RWPE2 (cell line): Measurements from ENCODE around the gene KIAA1143.
A peak's percentile ranks its signal among the peaks of the same experiment; 100 is the strongest.

Experiments used
- ATAC-seq: fragments of 200-7000 bp; cut with Tn5 transposase; 3 replicates; pipeline ENCODE4 v1.9.1; 2021; ENCODE audit warnings: low read depth
- DNase-seq: peaks from one replicate; pipeline ENCODE4 v3.0.0-alpha.2; 2020; ENCODE audit warnings: low spot score
- H3K27ac ChIP-seq: fragments of 450-650 bp; 2 replicates; pipeline ENCODE4 v1.5.1; 2017; ENCODE audit warnings: mild to moderate bottlenecking; ENCODE audit not compliant: poor library complexity, severe bottlenecking
- H3K27me3 ChIP-seq: fragments of 250-450 bp; sonication (Bioruptor Pico); 2 replicates; pipeline ENCODE4 v1.5.1; 2021; ENCODE audit warnings: mild to moderate bottlenecking, moderate library complexity; ENCODE audit not compliant: insufficient read depth, poor library complexity, severe bottlenecking
- H3K36me3 ChIP-seq: fragments of 250-450 bp; sonication (Bioruptor Pico); 2 replicates; pipeline ENCODE4 v1.5.1; 2020; ENCODE audit warnings: low read depth, mild to moderate bottlenecking, moderate library complexity
- H3K4me1 ChIP-seq: fragments of 250-450 bp; sonication (Bioruptor Pico); 2 replicates; pipeline ENCODE4 v1.5.1; 2021; ENCODE audit warnings: mild to moderate bottlenecking, moderate library complexity; ENCODE audit not compliant: insufficient read depth, poor library complexity, severe bottlenecking
- H3K4me3 ChIP-seq: fragments of 250-450 bp; sonication (Bioruptor Pico); 2 replicates; pipeline ENCODE4 v1.5.1; 2021; ENCODE audit warnings: mild to moderate bottlenecking, moderate library complexity; ENCODE audit not compliant: severe bottlenecking
- H3K9me3 ChIP-seq: fragments of 250-450 bp; sonication (Bioruptor Pico); 2 replicates; pipeline ENCODE4 v1.5.1; 2021; ENCODE audit warnings: mild to moderate bottlenecking, moderate library complexity; ENCODE audit not compliant: severe bottlenecking
- TF ChIP-seq, protein P1 (sequence below): fragments of 450-650 bp; IDR thresholded peaks from one replicate; pipeline ENCODE4 v1.5.1; 2017; ENCODE audit warnings: mild to moderate bottlenecking, moderate library complexity; ENCODE audit not compliant: poor library complexity, severe bottlenecking

The KIAA1143 gene

GRCh38 chr3:44782891-44783290, 21.5 kb upstream of the KIAA1143 start:
- ATAC-seq (no peak), DNase-seq (no peak)
- Histone ChIP-seq H3K4me3 (no peak overlapping the region), H3K4me1 (no peaks in the 10 kb centered on the region), H3K27me3 (no peaks in the 10 kb centered on the region), H3K36me3 (peaks cover 64% of the 10 kb centered on the region), H3K27ac (no peak overlapping the region), H3K9me3 (no peaks in the 10 kb centered on the region)
- TF ChIP-seq, protein P1, sequence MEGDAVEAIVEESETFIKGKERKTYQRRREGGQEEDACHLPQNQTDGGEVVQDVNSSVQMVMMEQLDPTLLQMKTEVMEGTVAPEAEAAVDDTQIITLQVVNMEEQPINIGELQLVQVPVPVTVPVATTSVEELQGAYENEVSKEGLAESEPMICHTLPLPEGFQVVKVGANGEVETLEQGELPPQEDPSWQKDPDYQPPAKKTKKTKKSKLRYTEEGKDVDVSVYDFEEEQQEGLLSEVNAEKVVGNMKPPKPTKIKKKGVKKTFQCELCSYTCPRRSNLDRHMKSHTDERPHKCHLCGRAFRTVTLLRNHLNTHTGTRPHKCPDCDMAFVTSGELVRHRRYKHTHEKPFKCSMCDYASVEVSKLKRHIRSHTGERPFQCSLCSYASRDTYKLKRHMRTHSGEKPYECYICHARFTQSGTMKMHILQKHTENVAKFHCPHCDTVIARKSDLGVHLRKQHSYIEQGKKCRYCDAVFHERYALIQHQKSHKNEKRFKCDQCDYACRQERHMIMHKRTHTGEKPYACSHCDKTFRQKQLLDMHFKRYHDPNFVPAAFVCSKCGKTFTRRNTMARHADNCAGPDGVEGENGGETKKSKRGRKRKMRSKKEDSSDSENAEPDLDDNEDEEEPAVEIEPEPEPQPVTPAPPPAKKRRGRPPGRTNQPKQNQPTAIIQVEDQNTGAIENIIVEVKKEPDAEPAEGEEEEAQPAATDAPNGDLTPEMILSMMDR, result no peak

- Histone ChIP-seq H3K36me3 (peaks cover 57% of the 10 kb centered on the region), H3K27me3 (no peaks in the 10 kb centered on the region), H3K27ac (no peak overlapping the region), H3K4me3 (no peak overlapping the region), H3K9me3 (peaks cover 14% of the 10 kb centered on the region), H3K4me1 (no peaks in the 10 kb centered on the region)
- ATAC-seq (no peak), DNase-seq (no peak)
- TF ChIP-seq, protein P1, result no peak
Measured at GRCh38 chr3:44772099-44772442, 10.7 kb upstream of the KIAA1143 start.

GRCh38 chr3:44771424-44772098, 10.1 kb upstream of the KIAA1143 start:
- no peak overlapping the region for H3K27ac ChIP-seq
- ATAC-seq (no peak), DNase-seq (no peak)
- TF ChIP-seq, protein P1, result no peak
- H3K27me3 ChIP-seq, result no peaks in the 10 kb centered on the region
- no peak overlapping the region for H3K4me3 ChIP-seq
- peaks cover 55% of the 10 kb centered on the region for H3K36me3 ChIP-seq
- H3K9me3 ChIP-seq, result peaks cover 14% of the 10 kb centered on the region
- H3K4me1 ChIP-seq, result no peaks in the 10 kb centered on the region

DNA sequence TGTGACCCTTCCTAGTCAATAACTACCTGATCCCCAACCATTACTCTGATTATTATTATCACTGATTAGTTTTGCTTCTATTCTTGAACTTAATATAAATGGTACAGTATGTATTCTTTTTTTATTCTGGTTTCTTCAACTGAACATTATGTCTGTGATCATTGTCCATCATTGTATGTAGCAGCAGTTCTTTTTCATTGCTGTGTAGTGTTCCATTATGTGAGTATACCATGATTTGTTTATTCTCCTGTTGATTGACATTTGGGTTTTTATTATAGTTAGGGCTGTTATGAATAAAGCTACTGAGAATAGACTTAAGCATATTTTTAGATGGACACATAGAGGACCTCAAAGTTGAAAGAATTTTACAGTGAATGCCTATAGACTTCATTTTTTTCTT, 2.8 kb upstream of the KIAA1143 start:
- TF ChIP-seq, protein P1, result no peak

GRCh38 chr3:44762690-44763089, 1.3 kb upstream of the KIAA1143 start:
- no peak for ATAC-seq
- TF ChIP-seq, protein P1, result no peak
- DNase-seq, result no peak
- H3K4me1 ChIP-seq, result no peaks in the 10 kb centered on the region
- peaks cover 48% of the 10 kb centered on the region for H3K36me3 ChIP-seq
- H3K27ac ChIP-seq, result peak overlapping the region; percentile 68
- peaks cover 5% of the 10 kb centered on the region for H3K9me3 ChIP-seq
- H3K27me3 ChIP-seq, result no peaks in the 10 kb centered on the region
- H3K4me3 ChIP-seq, result peak overlapping the region; percentile 55

More for the DNA sequence above, 2.8 kb upstream of the KIAA1143 start:
- peaks cover 39% of the 10 kb centered on the region for H3K36me3 ChIP-seq
- H3K9me3 ChIP-seq, result peaks cover 5% of the 10 kb centered on the region
- no peaks in the 10 kb centered on the region for H3K4me1 ChIP-seq
- DNase-seq, result no peak
- no peaks in the 10 kb centered on the region for H3K27me3 ChIP-seq
- no peak overlapping the region for H3K27ac ChIP-seq
- no peak overlapping the region for H3K4me3 ChIP-seq
- ATAC-seq, result no peak
